Measurements from ENCODE around the gene OSBPL6.

DNA sequence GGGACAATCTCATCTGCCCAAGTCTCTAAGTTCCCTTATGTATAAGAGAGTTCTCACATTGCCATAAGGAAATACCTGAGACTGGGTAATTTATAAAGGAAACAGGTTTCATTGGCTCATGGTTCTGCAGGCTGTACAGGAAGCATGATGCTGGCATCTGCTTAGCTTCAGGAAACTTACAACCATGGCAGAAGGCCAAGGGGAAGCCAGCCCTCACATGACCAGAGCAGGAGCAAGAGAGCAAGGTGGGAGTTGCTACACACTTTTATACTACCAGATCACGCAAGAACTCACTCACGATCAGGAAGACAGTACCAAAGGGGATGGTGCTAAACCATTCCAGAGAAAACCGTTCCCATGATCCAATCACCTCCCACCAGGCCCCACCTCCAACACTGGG lies 182.7 kb downstream of the OSBPL6 start:
- TF ChIP-seq POLR2A (IDR thresholded peaks at IDR 0.05) = no peak
- TF ChIP-seq, protein P1, sequence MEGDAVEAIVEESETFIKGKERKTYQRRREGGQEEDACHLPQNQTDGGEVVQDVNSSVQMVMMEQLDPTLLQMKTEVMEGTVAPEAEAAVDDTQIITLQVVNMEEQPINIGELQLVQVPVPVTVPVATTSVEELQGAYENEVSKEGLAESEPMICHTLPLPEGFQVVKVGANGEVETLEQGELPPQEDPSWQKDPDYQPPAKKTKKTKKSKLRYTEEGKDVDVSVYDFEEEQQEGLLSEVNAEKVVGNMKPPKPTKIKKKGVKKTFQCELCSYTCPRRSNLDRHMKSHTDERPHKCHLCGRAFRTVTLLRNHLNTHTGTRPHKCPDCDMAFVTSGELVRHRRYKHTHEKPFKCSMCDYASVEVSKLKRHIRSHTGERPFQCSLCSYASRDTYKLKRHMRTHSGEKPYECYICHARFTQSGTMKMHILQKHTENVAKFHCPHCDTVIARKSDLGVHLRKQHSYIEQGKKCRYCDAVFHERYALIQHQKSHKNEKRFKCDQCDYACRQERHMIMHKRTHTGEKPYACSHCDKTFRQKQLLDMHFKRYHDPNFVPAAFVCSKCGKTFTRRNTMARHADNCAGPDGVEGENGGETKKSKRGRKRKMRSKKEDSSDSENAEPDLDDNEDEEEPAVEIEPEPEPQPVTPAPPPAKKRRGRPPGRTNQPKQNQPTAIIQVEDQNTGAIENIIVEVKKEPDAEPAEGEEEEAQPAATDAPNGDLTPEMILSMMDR (IDR thresholded peaks at IDR 0.05) = no peak

All from uterus (tissue), 2 donors.